Endothelial cell of umbilical vein (primary cell): Measurements from ENCODE around the gene DOCK4. TPM values are rescaled to one million over a fixed set of nuclear protein-coding genes. Genes with fewer than 3 reads are reported as not detected.

Experiments used
- BruUV-seq: library from RNA; stranded (reverse); fragments of 400-500 nt; replicated peaks from 2 replicates; lab custom pipeline; 2021; lab: Mats Ljungman, UMichigan
- CTCF ChIA-PET: fragments of 300-600, 350-600 bp; sonication (Branson Sonifier 250); formaldehyde crosslinking; loops from one replicate; lab custom pipeline; 2021; ENCODE audit warnings: antibody characterized with exemption, inconsistent platforms; lab: Charles Lee
- POLR2A ChIA-PET: fragments of 300-600, 350-600 bp; sonication (Branson Sonifier 250); formaldehyde crosslinking; loops from one replicate; lab custom pipeline; 2021; ENCODE audit warnings: antibody characterized with exemption, inconsistent platforms; lab: Charles Lee
- DNase-seq: peaks from one replicate; pipeline ENCODE4 v3.0.0-alpha.2; 2011; ENCODE audit warnings: low read depth, low spot score
- FAIRE-seq: peaks from 2 replicates; lab custom pipeline; 2011; peaks lifted over from hg19 to GRCh38; lab: Jason Lieb, UNC
- H2AFZ ChIP-seq: 2 replicates; pipeline ENCODE4 v1.6.0; 2012; ENCODE audit warnings: low read depth, low read length, control low read depth, inconsistent platforms
- H3K27ac ChIP-seq: 2 replicates; pipeline ENCODE4 v1.5.1; 2011; ENCODE audit warnings: low read depth, mild to moderate bottlenecking, control low read depth, low read length, moderate library complexity; ENCODE audit not compliant: insufficient read depth
- H3K27me3 ChIP-seq, 2 experiments: 2 replicates each; pipeline versions ENCODE4 v1.6.0 to v1.6.1; 2011; ENCODE audit warnings: low read length in 2 of 2, mixed read lengths in 1 of 2; ENCODE audit not compliant: control insufficient read depth in 2 of 2, insufficient read depth in 2 of 2
- H3K36me3 ChIP-seq, 2 experiments: 2 replicates in 1 of 2; 3 replicates in 1 of 2; pipeline ENCODE4 v1.5.1; 2011; ENCODE audit warnings: low read length in 2 of 2, mild to moderate bottlenecking in 1 of 2, moderate library complexity in 1 of 2; ENCODE audit not compliant: control insufficient read depth in 2 of 2, insufficient read depth in 2 of 2; ENCODE audit errors: extremely low read depth in 1 of 2
- H3K4me1 ChIP-seq: 3 replicates; pipeline ENCODE4 v1.5.1; 2011; ENCODE audit warnings: mild to moderate bottlenecking, low read length; ENCODE audit not compliant: control insufficient read depth, insufficient read depth; ENCODE audit errors: extremely low read depth
- H3K4me2 ChIP-seq: 2 replicates; pipeline ENCODE4 v1.6.1; 2011; ENCODE audit warnings: low read length, control low read depth, mixed read lengths; ENCODE audit not compliant: insufficient read depth
- H3K4me3 ChIP-seq, 3 experiments: fragments of 200-600 bp in 1 of 3; sonication (generic), shearing (Covaris generic) in 1 of 3; replicated peaks in 1 of 3; 2 replicates each; pipeline ENCODE4 v1.5.1; 2011 to 2016; ENCODE audit warnings: control low read depth in 3 of 3, low read length in 3 of 3, mild to moderate bottlenecking in 2 of 3, inconsistent platforms in 1 of 3, low read depth in 1 of 3, moderate library complexity in 1 of 3; ENCODE audit not compliant: insufficient read depth in 1 of 3
- H3K79me2 ChIP-seq: 2 replicates; pipeline ENCODE4 v1.6.0; 2012; ENCODE audit warnings: low read length, inconsistent platforms; ENCODE audit not compliant: control insufficient read depth, insufficient read depth
- H3K9ac ChIP-seq: replicated peaks from 2 replicates; pipeline ENCODE3; 2011; ENCODE audit warnings: low read length, control low read depth; ENCODE audit not compliant: insufficient read depth; ENCODE audit errors: extremely low read depth
- H3K9me1 ChIP-seq: replicated peaks from 3 replicates; pipeline ENCODE4 v1.6.0; 2011; ENCODE audit warnings: mild to moderate bottlenecking, low read length; ENCODE audit not compliant: control insufficient read depth, insufficient read depth; ENCODE audit errors: extremely low read depth
- H3K9me3 ChIP-seq: replicated peaks from 2 replicates; pipeline ENCODE4 v1.5.1; 2012; ENCODE audit warnings: low read length, inconsistent platforms; ENCODE audit not compliant: control insufficient read depth, insufficient read depth
- H4K20me1 ChIP-seq: replicated peaks from 2 replicates; pipeline ENCODE3; 2011; ENCODE audit warnings: mild to moderate bottlenecking, low read length; ENCODE audit not compliant: control insufficient read depth, insufficient read depth; ENCODE audit errors: extremely low read depth
- CTCF ChIP-seq, 2 donors: IDR thresholded peaks; 1 replicate in 1 of 2; 2 replicates in 1 of 2; pipeline ENCODE4 v1.5.1; 2011; ENCODE audit warnings: low read length in 2 of 2, mild to moderate bottlenecking in 2 of 2, moderate library complexity in 2 of 2, control low read depth in 1 of 2, inconsistent platforms in 1 of 2, low read depth in 1 of 2; ENCODE audit not compliant: insufficient read depth in 1 of 2; ENCODE audit errors: extremely low read depth in 1 of 2
- EZH2 ChIP-seq: IDR thresholded peaks from 2 replicates; pipeline ENCODE4 v1.6.1; 2012; ENCODE audit warnings: borderline replicate concordance, low read depth, mild to moderate bottlenecking, moderate library complexity, low read length, inconsistent platforms; ENCODE audit not compliant: severe bottlenecking
- FOS ChIP-seq: IDR thresholded peaks from 2 replicates; pipeline ENCODE4 v1.6.1; 2011; ENCODE audit warnings: mild to moderate bottlenecking, low read length, moderate library complexity, borderline replicate concordance; ENCODE audit not compliant: insufficient read depth
- GATA2 ChIP-seq: IDR thresholded peaks from 2 replicates; pipeline ENCODE4 v1.7.0; 2011; ENCODE audit warnings: low read depth, mild to moderate bottlenecking, moderate library complexity, mixed read lengths, low read length; ENCODE audit not compliant: insufficient read length, insufficient read depth
- JUN ChIP-seq: IDR thresholded peaks from 2 replicates; pipeline ENCODE4 v1.6.1; 2011; ENCODE audit warnings: borderline replicate concordance, low read depth; ENCODE audit not compliant: insufficient read length, insufficient read depth
- MAX ChIP-seq: IDR thresholded peaks from 2 replicates; pipeline ENCODE4 v1.6.1; 2011; ENCODE audit not compliant: insufficient read depth, insufficient read length
- MYC ChIP-seq: IDR thresholded peaks from one replicate; pipeline ENCODE4 v1.6.1; 2011; ENCODE audit warnings: mild to moderate bottlenecking, low read depth, low read length
- POLR2A ChIP-seq: IDR thresholded peaks from 2 replicates; pipeline ENCODE4 v1.6.1; 2012; ENCODE audit warnings: low read depth, mild to moderate bottlenecking, control low read depth, low read length
- POLR2AphosphoS5 ChIP-seq: IDR thresholded peaks from 2 replicates; pipeline ENCODE4 v1.6.1; 2012; ENCODE audit warnings: low read depth, mild to moderate bottlenecking, control low read depth, low read length, moderate library complexity; ENCODE audit not compliant: insufficient read depth
- dilution Hi-C: fragments of 300-500 bp; cut with MboI; formaldehyde crosslinking; loops from one replicate; pipeline ENCODE4 v1.15.0; 2019; ENCODE audit warnings: low sequenced_read_pairs; ENCODE audit not compliant: extremely low pct_ligation_motif_present
- intact Hi-C: fragments of 100-400 bp; cut with micrococcal nuclease; formaldehyde crosslinking; loops from one replicate; pipeline ENCODE4 v1.10.0; 2022
- polyA plus RNA-seq, 4 experiments: library from polyadenylated mRNA; depleted of rRNA in 3 of 4; stranded (reverse) in 3 of 4; unstranded in 1 of 4; fragments of >200 nt; gene quantifications; 2 replicates each; pipeline versions ENCODE4 v1.2.1 to v1.2.3, GENCODE V29; 2011 to 2012; ENCODE audit warnings: missing spikeins in 1 of 4
- total RNA-seq: library from RNA; stranded (reverse); gene quantifications from 2 replicates; pipeline ENCODE4 v1.2.3, GENCODE V29; 2021

DOCK4 gene
- total and polyA plus RNA-seq, 2 donors (not counting 3 experiments of a cell fraction or from before 2014, with no cell fraction given): 47.4 to 164 TPM

DNA sequence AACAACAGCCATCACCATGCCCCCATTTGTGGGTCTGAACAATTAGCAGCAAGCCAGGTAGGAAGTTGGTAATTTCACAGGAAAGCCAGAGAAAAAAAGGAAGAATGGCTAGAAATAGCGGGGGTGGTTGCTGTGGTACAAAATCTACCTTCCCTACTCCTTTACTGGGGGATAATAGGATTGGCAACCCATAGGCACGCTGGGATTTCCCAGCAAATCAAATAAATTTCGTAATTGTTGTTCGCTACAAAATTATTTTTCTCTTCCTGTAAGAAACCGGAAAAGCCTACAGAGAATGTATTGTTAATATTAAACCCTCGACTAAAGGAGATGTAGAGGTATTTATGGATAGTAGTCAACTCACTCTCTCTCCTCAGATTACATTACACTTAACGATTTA is 123.9 kb downstream of the DOCK4 start:
- no peaks in the 10 kb centered on the region for H3K9me3 ChIP-seq
- CTCF ChIA-PET: no interaction called here

More for the DNA sequence above, 123.9 kb downstream of the DOCK4 start:
- intact Hi-C loops: loop anchor here (5.0 kb wide), 1 partner anchor 330 kb away; no protein-coding TSS in a partner anchor
- POLR2A ChIA-PET: no interaction called here
- Histone ChIP-seq H4K20me1 (no peaks in the 10 kb centered on the region), H3K4me3 (no peak overlapping the region), H3K36me3 (no peaks in the 10 kb centered on the region), H3K9ac (no peak overlapping the region), H3K79me2 (peaks cover 86% of the 10 kb centered on the region), H3K4me1 (peaks cover 54% of the 10 kb centered on the region), H2AFZ (no peak overlapping the region), H3K27ac (peak overlapping the region; percentile 95), H3K27me3 (no peaks in the 10 kb centered on the region), H3K4me2 (peak overlapping the region; percentile 6), H3K9me1 (no peaks in the 10 kb centered on the region)
- no peak for TF ChIP-seq CTCF (IDR thresholded peaks at IDR 0.05; ENCODE audit: extremely low read depth in 1 of 2, insufficient read depth in 1 of 2, low read depth in 1 of 2, low read length in 2 of 2)
- no peak for TF ChIP-seq GATA2
- no peak for TF ChIP-seq JUN
- no peak for TF ChIP-seq POLR2AphosphoS5
- no peak for TF ChIP-seq MYC
- TF ChIP-seq EZH2: no peak
- no peak for TF ChIP-seq FOS
- TF ChIP-seq POLR2A: no peak
- TF ChIP-seq MAX: no peak
- no TSS peak for BruUV-seq
- DNase-seq (no peak), FAIRE-seq (no peak)
- dilution Hi-C loops: no loop called here
